NCI-H748 treated with DMSO at 0.1 percent for 48 hours (cell line): ENCODE results near the gene MLKL.
"Not testable (repeated sequence)": the region's sequence is repeated elsewhere in the genome, so short reads cannot be mapped to it uniquely, and the experiment has no call there.

Source experiments
- DNase-seq: peaks from one replicate; lab custom pipeline; 2025; lab: John Stamatoyannopoulos, UW

Gene MLKL

DNA sequence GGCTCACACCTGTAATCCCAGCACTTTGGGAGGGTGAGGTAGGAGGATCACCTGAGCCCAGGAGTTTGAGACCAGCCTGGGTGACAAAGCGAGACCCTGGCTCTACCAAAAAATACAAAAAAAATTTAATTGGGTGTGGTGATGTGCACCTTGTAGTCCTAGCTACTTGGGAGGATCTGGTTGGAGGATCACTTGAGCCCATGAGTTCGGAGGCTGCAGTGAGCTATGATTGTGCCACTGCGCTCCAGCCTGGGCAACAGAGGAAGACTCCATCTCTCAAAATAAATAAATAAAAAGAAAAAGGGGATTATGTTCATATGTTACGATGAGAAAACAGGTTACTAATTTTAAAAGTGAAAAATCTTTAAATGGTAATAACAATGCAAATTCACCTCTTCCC lies 996 bp downstream of the MLKL start:
- no peak for DNase-seq

DNA sequence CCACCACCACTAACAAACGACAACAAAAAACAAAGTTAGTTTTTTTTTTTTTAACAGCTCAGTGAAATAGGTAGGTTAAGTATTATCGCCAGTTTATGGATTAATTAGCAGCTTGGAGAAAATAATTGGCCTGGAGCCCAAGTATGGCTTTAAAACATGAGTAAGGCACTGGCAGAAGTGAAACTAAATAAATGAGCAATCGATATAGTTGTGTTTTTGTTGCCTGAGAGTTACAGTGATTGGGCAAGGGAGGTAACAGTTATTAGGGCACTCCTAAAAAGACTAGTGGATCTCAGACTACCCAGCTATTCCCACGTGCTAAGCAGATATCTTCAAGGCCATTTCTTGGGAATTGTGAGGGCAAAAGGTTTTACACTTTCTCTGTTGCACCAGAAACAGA lies 2.4 kb downstream of the MLKL start:
- no peak for DNase-seq

DNA sequence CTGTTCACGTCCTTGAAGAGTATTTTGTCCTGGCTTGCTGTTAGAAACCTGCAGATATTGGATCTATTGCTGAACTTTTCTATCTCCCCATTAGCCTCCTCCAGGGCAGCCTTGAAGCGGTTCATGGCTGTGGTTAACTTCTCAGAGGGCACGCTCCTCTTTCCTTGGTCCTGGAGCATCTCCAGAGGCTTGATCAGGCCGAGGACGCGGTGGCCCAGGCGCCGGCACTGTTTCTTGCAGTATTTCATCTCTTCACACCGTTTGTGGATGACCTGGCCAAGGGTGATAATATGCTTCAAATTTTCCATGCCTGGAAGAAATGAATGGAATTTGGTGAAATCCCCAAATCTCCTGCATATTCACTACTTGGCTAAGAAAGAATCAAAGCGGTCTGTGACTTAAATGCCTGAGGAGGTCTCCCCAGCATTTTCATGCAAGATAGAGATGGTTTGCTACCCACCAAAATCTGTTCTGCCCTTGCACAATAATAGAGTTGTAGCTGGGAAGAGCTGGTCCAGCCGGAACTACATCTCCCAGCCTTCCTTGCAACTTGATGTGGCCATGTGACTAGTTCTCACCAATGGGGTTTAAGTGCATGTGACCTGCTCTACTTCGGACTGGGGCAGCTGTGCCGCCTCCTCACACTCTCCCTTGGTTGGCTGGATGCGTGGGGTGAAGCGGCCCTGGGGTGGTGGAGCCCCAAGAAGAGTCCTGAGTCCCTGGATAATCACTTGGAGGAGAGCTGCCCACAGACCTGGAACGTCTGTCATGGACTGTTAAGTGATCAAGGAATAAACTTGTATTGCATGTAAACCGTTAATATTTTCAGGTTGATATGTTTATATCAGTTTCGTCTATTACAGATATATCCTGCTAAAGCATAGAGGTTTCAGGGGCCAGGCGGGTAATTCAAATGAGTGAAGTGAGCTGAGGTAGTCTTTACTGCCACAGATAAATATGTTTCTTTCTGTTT lies 4.9 kb downstream of the MLKL start:
- peak; percentile 12 for DNase-seq

DNA sequence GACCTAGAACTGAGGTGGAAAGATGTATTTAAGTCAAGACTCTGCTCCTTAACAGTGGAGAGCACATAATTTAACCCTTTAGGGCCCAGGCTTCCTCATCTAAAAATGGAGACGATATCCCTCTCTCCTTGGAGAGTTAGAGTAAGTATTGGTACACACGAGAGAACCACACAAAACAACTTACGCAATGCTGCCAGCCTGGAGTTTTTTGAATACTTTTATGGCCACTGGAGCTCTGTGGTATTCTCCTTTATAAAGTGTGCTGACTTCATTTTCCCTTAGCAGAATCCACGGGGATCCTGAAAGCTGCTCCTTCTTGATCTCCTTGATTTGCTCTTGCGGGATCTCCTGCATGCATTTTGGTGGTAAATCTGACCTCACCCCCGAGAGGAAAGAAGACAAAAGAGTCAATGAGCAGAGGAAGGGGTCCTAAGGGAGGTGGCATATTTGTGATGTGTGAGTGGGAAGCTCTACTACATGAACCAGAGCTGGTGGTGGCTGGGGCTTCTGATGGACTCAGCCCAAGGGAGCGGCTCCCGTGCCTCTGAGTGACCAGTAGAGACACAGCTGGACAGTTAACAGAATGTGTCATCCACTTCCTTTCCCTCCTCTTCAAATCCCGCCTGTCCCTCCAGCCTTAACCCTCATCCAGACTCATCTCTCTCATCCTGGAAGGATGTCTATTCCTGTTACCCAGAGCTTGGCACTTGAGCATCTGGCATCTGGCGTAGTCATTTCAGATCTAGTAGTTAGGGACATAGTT lies 9.4 kb downstream of the MLKL start:
- DNase-seq, result no peak

DNA sequence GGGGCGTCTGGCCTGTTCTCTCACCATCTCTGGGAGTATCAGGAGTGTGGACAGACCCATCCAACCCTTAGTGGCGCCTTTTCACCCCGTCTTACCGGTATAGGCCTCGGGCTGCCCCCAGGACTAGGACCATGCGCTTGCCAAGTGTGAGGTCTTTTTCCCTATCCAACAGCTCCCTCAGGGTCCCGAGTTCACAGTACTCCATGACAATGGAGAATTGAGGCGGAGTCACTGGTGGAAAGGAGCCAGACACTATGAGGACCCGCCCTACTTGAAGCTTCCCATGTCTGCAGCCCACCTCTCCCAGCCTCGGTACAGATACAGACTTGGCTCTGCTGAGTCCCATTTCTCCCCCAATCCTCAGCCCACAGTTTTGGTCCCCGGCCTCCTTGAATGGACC lies 18.1 kb downstream of the MLKL start:
- no peak for DNase-seq

DNA sequence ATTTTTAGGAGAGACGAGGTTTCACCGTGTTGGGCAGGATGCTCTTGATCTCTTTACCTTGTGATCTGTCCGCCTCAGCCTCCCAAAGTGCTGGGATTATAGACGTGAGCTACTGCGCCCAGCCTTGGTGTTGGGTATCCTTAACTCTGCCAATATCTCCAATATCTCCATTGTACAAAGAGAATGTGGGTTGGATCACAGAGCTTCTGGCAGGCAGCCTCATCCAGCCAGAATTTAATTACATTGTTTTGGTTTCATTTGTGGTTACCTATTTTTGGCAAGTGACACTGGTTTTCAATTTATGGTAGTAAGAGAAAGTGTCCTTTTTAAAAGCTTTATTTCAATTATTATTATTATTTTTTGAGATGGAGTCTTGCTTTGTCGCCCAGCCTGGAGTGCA lies 20.0 kb downstream of the MLKL start:
- DNase-seq, result no peak

DNA sequence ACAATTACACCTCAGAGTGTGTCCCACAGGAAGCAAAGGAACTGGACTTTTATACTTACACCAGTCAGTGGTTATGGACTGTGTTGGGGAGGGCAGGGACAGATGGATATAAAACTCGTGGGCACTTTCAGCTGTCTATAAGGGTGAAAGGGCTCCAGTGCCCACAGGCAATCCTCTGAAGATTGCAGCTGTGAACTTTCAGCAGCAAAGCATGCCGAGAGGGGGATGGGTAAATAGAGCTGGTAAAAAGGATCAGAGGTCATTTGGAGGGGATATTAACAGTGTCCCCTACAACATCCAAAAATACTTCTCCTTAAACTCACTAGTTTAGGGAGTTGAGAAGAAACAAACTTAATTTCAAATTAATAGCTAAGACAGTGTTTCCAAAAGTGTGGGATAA lies 20.7 kb downstream of the MLKL start:
- no peak for DNase-seq

DNA sequence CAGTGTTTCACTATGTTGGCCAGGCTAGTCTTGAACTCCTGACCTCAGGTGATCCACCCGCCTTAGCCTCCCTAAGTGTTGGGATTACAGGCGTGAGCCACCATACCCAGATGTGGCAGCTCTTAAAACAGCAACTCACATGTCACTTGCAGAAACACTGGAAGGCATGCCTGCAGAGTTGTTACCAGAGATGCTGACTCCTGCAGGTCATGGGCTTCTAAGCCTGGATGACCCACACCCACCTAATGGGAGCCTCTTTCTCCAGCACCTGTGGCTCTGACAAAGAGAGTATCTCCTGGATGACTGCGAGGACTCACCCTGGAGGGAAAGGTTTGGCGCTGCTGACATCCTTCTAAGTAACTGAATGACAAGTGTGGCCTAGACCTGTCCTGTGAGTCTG lies 22.8 kb downstream of the MLKL start:
- DNase-seq, result no peak

DNA sequence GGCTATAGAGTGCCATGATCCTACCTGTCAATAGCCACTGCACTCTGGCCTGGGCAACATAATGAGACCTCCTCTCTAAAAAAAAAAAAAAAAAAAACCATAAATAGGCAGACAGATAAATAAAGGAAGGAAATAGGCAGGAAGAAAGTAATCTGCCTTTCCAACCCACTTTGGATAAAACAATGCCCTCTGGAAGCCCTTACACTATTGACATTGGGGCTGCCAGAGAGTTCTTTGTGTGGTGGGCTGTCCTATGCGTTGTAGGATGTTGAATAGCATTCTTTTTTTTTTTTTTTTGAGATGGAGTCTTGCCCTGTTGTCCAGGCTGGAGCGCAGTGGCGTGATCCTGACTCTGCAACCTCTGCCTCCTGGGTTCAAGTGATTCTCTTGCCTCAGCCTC lies 26.8 kb downstream of the MLKL start:
- no peak for DNase-seq

DNA sequence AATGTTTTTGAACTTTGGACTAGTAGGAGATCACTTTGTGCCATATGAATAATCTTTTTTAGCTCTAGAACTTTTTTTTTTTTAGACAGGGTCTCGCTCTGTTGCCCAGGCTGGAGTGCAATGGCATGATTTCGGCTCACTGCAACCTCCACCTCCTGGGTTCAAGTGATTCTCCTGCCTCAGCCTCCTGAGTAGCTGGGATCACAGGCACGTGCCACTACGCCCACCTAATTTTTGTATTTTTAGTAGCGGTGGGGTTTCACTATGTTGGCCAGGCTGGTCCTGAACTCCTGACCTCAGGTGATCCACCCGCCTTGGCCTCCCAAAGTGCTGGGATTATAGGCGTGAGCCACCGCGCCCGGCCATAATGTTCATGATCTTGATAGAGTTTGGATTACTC lies 31.8 kb downstream of the MLKL start:
- DNase-seq, result not testable (repeated sequence)

DNA sequence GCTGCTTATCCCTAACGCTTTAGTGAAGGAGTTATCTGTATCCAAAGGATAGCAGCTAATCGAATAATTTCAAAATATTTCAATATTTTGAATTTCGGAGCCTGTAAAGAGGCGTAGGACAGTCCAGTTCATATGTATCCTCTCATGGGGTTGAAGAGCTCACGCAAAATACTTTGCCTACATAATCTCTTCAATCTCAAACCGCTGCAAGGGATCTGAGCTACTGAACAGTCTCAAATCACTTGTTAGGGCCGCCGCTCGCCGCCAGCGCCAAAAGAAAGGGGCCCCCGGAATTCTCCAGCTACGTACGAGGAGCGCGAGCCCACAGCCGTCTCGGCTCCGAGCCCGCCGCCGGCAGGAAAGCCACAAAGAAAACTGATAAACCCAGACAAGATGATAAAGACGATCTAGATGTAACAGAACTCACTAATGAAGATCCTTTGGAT lies 33.4 kb downstream of the MLKL start:
- DNase-seq, result no peak

DNA sequence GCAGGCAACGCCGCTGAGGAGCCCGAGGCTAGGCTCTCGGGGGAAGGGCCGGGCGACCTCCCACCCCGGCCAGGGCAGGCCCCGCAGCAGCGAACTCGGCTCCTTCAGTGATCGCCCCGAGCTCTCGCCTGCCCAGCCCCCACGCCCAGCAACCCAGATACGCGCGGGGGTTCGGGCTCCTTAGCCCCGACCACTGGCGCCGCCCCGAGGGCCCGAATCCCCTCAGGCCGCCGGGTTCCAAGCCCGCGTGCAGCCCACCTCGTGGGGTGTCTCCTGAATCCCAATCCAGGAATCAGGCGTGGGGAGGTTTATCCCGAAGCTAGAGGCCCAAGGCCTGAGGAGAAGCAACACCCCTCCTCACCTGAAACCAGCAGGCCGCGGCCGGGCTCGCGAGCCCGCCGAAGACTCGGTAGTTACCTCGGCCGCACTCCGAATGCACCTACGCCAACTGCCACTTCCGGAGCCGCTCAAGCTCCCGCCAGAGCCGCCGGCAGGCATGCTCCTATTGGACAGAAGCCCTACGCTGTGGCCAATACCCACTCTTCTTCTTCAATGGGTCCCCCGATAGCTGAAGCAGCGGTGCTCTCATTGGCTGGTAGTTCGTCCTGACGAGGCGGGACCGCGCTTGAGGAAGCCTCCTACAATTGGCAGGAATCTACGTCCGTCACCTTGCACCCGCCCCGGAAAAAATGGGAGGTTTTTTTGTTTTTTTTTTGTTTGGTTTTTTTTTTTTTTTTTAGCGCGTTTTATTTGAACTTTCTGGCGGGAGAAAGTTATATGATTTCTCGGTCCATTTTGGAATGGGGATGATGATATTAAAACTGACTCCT lies 34.0 kb downstream of the MLKL start, which contains the start of gene RFWD3:
RFWD3 (minus strand) TSS at position 453 of the 830 bp plus-strand sequence. CDS start 5,428 bp downstream, outside the sequence.
- peak; percentile 95 for DNase-seq

DNA sequence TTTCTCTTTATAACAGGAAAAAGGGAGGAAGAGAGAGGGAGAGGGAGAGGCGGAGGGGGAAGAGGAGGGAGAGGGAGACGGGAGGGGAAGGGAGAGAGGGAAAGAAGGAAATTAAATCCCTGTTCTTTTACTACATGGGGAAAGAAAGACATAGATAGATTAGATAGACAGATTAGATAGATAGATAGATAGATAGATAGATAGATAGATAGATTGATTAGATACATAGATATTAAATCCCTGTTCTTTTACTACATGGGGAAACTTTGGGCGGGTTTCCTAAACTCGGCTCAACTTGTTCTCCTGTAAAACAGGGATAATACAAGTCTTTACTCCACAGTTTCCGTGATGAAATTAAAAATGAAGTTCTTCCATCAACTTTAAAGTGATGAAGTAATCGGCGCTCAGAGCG lies 34.6 kb downstream of the MLKL start:
- DNase-seq, result no peak

DNA sequence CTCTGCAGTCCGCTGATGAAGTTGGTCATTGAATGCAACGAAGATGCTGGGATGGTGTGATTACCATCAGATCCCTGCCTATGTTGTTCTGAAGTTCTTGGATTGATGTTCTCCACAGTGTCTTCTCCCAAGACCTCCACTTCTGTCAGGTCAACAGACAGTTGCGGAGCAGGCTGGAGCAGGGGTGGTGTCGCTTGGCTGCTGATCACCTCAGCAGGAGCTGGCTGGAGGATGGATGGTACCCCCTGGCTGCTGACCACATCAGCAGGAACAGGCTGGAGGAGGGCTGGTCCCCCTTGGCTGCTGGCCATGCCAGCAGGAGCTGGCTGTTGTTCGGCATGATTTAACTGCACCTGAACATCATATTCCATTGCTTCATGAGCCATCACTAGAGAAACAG lies 39.6 kb downstream of the MLKL start:
- no peak for DNase-seq

DNA sequence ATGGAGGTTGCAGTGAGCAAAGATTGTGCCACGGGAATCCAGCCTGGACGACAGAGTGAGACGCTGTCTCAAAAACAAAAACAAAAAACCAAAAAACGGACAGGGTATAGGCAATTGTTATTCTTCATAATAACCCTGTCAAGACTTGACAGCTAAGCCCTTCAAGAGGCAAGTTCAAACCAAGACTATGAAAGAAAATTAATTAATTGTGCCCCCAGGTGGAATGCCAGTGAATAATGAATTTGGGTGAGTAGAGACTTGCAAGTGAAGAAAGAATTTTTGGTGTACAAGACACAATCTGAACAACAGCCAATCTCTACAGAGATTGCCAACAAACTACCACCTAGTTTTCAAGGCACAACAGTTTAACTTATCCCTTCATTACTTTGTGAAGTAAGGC lies 40.3 kb downstream of the MLKL start:
- DNase-seq, result no peak

DNA sequence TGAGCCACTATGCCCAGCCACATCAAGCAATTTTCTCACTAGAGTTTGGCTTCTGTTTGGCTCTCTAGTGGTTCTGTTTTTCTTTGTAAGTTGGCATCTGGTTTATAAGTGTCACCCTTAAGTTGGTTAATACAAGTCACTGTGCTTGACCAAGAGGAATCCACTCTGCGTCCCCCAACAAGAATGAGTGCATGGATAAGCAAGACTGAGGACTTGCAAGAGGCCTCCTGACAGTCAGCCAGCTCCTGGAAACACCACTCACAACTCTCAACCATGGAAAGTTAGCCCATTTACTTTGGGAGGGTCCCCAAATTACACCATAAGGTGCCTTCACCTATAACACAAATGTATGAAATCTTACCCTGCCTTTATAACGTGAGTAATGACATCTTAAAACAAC lies 41.6 kb downstream of the MLKL start:
- no peak for DNase-seq

DNA sequence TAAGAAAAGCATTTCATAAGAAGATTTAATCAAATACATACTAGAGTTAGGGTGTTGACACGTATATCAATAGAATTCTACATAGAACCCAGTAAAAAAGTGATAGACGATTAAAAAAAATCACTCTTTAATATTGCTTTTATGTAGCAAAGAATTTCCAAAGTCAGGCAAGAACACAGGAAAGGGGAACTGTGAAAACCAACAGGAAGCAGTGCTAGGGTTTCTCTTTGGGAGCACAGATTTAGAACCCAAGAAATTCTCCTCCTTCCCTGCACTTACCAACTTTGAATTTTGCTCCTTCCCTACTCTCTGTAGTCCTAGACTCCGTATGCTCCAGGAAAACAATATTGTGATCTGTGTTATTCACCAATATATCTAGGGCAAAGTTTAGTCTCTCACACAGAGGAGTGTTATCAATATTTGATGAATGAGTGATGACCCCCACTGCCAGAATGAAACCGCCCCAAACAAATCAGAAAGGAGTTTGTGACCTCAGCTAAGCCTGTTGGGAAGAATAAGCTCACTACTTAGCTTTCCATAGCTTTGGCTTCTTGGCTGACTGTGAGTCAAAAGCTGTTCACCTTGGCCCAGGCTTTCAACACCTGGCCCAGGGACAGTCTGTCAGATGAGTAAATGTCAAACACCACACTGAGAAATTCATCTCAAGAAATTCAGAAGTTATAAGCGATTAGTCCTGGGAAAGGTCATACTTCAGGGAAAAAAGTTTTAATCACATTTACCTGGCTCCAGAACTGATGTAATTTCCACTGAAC lies 42.6 kb downstream of the MLKL start:
- DNase-seq, result no peak

DNA sequence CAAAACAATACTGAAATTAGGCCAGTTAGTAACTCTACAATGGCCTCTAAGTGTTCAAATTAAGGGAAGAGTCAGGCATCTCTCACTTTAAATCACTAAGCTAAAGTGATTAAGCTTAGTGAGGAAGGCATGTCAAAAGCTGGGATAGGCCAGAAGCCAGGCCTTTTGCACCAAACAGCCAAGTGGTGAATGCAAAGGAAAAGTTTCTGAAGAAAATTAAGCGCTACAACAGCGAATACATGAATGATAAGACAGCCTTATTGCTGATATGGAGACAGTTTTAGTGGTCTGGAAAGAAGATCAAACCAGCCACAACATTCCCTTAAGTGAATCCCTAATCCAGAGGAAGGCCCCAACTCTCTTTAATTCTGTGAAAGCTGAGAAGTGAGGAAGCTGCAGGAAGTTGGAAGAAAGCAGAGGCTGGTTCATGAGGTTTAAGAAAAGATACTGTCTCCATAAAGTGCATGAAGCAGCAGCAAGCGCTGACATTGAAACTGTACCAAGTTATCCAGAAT lies 46.1 kb downstream of the MLKL start:
- DNase-seq, result no peak

DNA sequence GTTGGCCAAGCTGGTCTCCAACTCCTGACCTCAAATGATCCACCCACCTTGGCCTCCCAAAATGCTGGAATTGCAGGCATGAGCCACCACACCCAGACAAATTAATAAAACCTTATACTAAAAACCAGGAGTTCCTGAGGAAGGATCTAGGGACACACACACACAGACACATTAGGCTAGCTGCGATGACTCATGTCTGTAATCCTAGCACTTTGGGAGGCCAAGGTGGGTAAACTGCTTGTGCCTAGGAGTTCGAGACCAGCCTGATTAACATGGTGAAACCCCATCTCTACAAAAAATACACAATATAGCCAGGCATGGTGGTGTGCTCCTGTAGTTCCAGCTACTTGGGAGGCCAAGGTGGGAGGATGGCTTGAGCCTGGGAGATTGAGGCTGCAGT lies 47.8 kb downstream of the MLKL start:
- not testable (repeated sequence) for DNase-seq

DNA sequence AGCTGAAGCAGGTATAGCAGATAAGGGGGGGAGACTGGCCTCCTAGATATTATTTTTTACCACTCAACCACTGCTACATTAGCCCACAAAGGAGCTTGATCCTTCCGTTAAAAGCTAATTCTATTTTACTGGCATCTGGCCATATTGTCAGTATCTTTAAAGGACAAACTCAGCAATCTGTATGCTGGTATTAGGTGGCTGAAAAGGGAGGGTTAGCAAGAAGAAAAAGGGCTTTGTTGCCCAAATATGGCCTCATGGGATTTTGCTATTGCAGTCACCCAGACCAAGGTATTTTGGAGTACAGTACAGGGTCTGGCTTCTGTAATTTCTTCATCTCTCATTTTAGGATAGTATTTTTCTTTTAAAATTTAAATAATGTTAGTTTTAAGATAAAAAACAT lies 48.4 kb downstream of the MLKL start:
- no peak for DNase-seq

DNA sequence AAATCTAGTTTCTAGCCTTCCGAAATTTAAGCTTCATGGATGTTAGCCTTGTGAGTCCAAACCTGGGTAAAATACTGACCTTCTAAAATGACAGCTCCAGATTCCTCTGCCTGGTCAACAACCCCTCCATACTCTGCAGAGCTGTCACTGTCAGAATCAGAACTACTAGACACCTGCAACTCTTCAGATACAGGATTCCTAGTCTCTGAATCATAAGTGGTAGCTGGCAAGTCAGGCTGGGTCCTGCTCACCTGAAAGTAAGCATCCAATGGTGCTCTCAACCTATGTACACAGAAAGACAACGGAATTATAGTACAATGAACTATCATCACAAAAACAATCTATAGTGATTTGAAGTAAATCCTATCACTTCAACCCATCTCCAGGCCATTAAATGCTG lies 48.8 kb downstream of the MLKL start:
- no peak for DNase-seq
